Neural cell (in vitro differentiated cells): ENCODE data around the gene ADCY5. TPM values are rescaled to one million over a fixed set of nuclear protein-coding genes. Genes with fewer than 3 reads are reported as not detected.

Experiments used
- H2AFZ ChIP-seq: fragments of 200-600, 300-800 bp; sonication (generic), shearing (Covaris generic); 2 replicates; pipeline ENCODE4 v1.6.0; 2014; ENCODE audit warnings: low read depth, mild to moderate bottlenecking, antibody characterized with exemption, low read length, moderate library complexity
- H3F3A ChIP-seq: fragments of 200-600 bp; shearing (Covaris generic); 2 replicates; pipeline ENCODE4 v1.6.1; 2016; ENCODE audit warnings: mild to moderate bottlenecking, moderate library complexity, mixed read lengths, antibody characterized with exemption, low read length; ENCODE audit not compliant: insufficient read depth, poor library complexity, severe bottlenecking
- H3K27ac ChIP-seq: fragments of 200-600, 300-800 bp; sonication (generic), shearing (Covaris generic); 2 replicates; pipeline ENCODE4 v1.5.1; 2014; ENCODE audit warnings: mild to moderate bottlenecking, low read length, moderate library complexity
- H3K27me3 ChIP-seq: fragments of 300-800, 200-600 bp; sonication (generic), shearing (Covaris generic); 2 replicates; pipeline ENCODE4 v1.6.0; 2014; ENCODE audit warnings: mild to moderate bottlenecking, low read depth, low read length, moderate library complexity; ENCODE audit not compliant: insufficient read depth
- H3K36me3 ChIP-seq: fragments of 300-800, 200-600 bp; sonication (generic), shearing (Covaris generic); 2 replicates; pipeline ENCODE4 v1.5.1; 2014; ENCODE audit warnings: mild to moderate bottlenecking, antibody characterized with exemption, low read length, moderate library complexity; ENCODE audit not compliant: insufficient read depth
- H3K4me2 ChIP-seq: fragments of 300-800, 200-600 bp; sonication (generic), shearing (Covaris generic); 2 replicates; pipeline ENCODE4 v1.6.0; 2014; ENCODE audit warnings: mild to moderate bottlenecking, low read length
- H3K4me3 ChIP-seq: fragments of 300-800, 200-600 bp; sonication (generic), shearing (Covaris generic); 2 replicates; pipeline ENCODE4 v1.5.1; 2014; ENCODE audit warnings: mild to moderate bottlenecking, low read length, moderate library complexity
- H3K79me2 ChIP-seq: fragments of 200-600 bp; shearing (Covaris generic); replicated peaks from 2 replicates; pipeline ENCODE4 v1.6.0; 2014; ENCODE audit warnings: mild to moderate bottlenecking, low read length, moderate library complexity; ENCODE audit not compliant: insufficient read depth
- H3K9ac ChIP-seq: fragments of 300-800, 200-600 bp; sonication (generic), shearing (Covaris generic); 2 replicates; pipeline ENCODE4 v1.6.1; 2016; ENCODE audit warnings: mild to moderate bottlenecking, low read length, mixed read lengths
- H3K9me2 ChIP-seq: fragments of 200-600 bp; shearing (Covaris generic); 2 replicates; pipeline ENCODE4 v1.6.1; 2016; ENCODE audit warnings: mild to moderate bottlenecking, low read length, mixed read lengths; ENCODE audit not compliant: insufficient read depth
- H3K9me3 ChIP-seq: fragments of 200-600, 300-800 bp; sonication (generic), shearing (Covaris generic); 2 replicates; pipeline ENCODE4 v1.6.1; 2016; ENCODE audit warnings: mild to moderate bottlenecking, mixed run types, low read length, moderate library complexity, mixed read lengths
- H4K20me1 ChIP-seq: fragments of 200-600 bp; shearing (Covaris generic); 2 replicates; pipeline ENCODE4 v1.6.1; 2016; ENCODE audit warnings: mild to moderate bottlenecking, mixed run types; ENCODE audit not compliant: insufficient read depth
- CTCF ChIP-seq: fragments of 450-650 bp; IDR thresholded peaks from 2 replicates; pipeline ENCODE4 v1.5.1; 2014; ENCODE audit warnings: antibody characterized with exemption, mild to moderate bottlenecking, moderate library complexity; ENCODE audit not compliant: poor library complexity, severe bottlenecking
- EP300 ChIP-seq: fragments of 450-650 bp; conservative IDR thresholded peaks from 2 replicates; pipeline ENCODE4 v1.6.1; 2014; ENCODE audit warnings: antibody characterized with exemption, mild to moderate bottlenecking, moderate library complexity; ENCODE audit not compliant: poor library complexity, severe bottlenecking
- EZH2 ChIP-seq: fragments of 200-600, 300-800 bp; shearing (Covaris generic), sonication (generic); IDR thresholded peaks from 2 replicates; pipeline ENCODE4 v1.6.1; 2014; ENCODE audit warnings: antibody characterized with exemption, low read length, borderline replicate concordance, mild to moderate bottlenecking; ENCODE audit not compliant: insufficient read depth, poor library complexity, severe bottlenecking
- MXI1 ChIP-seq: fragments of 450-650 bp; conservative IDR thresholded peaks from 2 replicates; pipeline ENCODE4 v1.6.1; 2014; ENCODE audit warnings: antibody characterized with exemption, mild to moderate bottlenecking; ENCODE audit not compliant: poor library complexity, severe bottlenecking
- POLR2AphosphoS5 ChIP-seq: IDR thresholded peaks from 2 replicates; pipeline ENCODE4 v1.6.1; 2012
- RAD21 ChIP-seq: fragments of 450-650 bp; conservative IDR thresholded peaks from 2 replicates; pipeline ENCODE4 v1.6.1; 2014; ENCODE audit warnings: antibody characterized with exemption, mild to moderate bottlenecking, moderate library complexity
- REST ChIP-seq: IDR thresholded peaks from 2 replicates; pipeline ENCODE4 v1.6.1; 2012; ENCODE audit warnings: borderline replicate concordance
- SMC3 ChIP-seq: fragments of 450-650 bp; conservative IDR thresholded peaks from 2 replicates; pipeline ENCODE4 v1.6.1; 2014; ENCODE audit warnings: antibody characterized with exemption, mild to moderate bottlenecking, moderate library complexity; ENCODE audit not compliant: poor library complexity
- TAF1 ChIP-seq: IDR thresholded peaks from 2 replicates; pipeline ENCODE4 v1.6.1; 2012; ENCODE audit warnings: low read depth
- polyA plus RNA-seq: library from polyadenylated mRNA; depleted of rRNA; stranded (reverse); fragments of >200 nt; gene quantifications from 2 replicates; pipeline ENCODE4 v1.2.3, GENCODE V29; 2014

ADCY5 gene
- polyA plus RNA-seq, 1 donor from 2014 or later, result 7.7 TPM

DNA sequence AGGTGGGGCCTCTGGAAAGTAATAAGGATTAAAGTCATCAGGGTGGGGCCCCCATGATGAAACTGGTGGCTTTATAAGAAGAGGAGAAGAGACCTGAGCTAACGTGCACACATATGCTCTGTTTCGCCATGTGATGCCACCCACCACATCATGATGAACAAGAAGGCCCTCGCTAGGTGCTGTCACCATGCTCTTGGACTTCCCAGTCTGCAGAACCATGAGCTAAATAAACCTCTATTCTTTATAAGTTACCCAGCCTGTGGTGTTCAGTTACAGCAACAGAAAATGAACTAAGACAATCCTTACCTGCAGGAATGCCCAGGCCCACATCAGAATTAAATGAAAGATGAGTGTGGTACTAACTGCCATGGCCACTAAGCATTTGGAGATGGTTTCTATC lies 79.8 kb downstream of the ADCY5 start:
- Histone ChIP-seq H2AFZ (no peak overlapping the region), H3K9ac (no peak overlapping the region), H3K4me3 (no peak overlapping the region), H3K9me2 (no peaks in the 10 kb centered on the region), H3K79me2 (no peaks in the 10 kb centered on the region), H3K4me2 (no peak overlapping the region), H3K36me3 (no peaks in the 10 kb centered on the region), H3K27ac (no peak overlapping the region), H3K9me3 (no peaks in the 10 kb centered on the region), H3F3A (no peaks in the 10 kb centered on the region), H3K27me3 (no peaks in the 10 kb centered on the region), H4K20me1 (no peaks in the 10 kb centered on the region)
- TF ChIP-seq MXI1, result no peak
- no peak for TF ChIP-seq POLR2AphosphoS5
- no peak for TF ChIP-seq RAD21
- no peak for TF ChIP-seq TAF1
- no peak for TF ChIP-seq CTCF
- TF ChIP-seq EP300, result no peak
- TF ChIP-seq EZH2, result no peak
- no peak for TF ChIP-seq REST

DNA sequence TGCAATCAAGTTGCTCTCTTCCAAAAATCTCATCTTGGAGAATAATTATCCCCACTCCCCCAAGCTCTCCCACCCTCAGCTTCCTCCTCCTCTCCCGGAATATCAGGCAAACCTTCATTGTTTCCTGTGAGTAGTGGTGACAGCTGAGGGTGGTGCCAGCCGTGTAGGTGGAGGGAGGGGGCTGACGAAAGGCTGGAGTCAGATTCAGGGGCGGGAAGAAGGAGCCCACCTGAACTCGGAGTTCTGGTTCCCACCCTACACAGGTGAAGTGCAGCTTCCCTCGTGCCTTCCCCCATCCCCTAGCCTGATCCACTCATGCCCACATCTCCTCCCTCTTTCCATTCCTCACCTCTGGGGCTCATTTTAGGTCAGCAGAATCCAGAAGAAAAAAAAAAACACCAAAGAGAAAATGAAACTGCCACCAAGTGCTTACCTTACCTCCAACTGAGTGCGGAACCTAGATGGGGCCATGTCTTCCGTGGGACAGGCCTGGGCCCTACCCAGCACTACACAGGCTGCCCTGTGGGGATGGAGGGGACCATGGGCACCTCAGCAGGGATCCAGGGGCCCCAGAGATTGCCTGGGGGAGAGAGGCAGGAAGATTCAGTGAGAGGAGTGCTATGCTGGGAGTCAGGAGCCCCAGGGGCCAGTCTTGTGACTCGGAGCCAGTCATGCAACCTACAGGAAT lies 81.3 kb downstream of the ADCY5 start:
- no peaks in the 10 kb centered on the region for H3K9me3 ChIP-seq
- H3K9me2 ChIP-seq, result no peaks in the 10 kb centered on the region
- H2AFZ ChIP-seq, result no peak overlapping the region
- H3K9ac ChIP-seq, result no peak overlapping the region
- H4K20me1 ChIP-seq, result no peaks in the 10 kb centered on the region
- no peaks in the 10 kb centered on the region for H3F3A ChIP-seq
- no peak overlapping the region for H3K4me3 ChIP-seq
- no peaks in the 10 kb centered on the region for H3K36me3 ChIP-seq
- no peaks in the 10 kb centered on the region for H3K79me2 ChIP-seq
- H3K4me2 ChIP-seq, result no peak overlapping the region
- no peaks in the 10 kb centered on the region for H3K27me3 ChIP-seq
- no peak overlapping the region for H3K27ac ChIP-seq
- no peak for TF ChIP-seq CTCF
- TF ChIP-seq RAD21, result no peak
- no peak for TF ChIP-seq EZH2
- no peak for TF ChIP-seq EP300
- TF ChIP-seq POLR2AphosphoS5, result no peak
- TF ChIP-seq TAF1, result no peak
- TF ChIP-seq REST, result no peak
- no peak for TF ChIP-seq SMC3
- TF ChIP-seq MXI1, result no peak
